IPS-NIHi11 (cell line): Measurements from ENCODE around the gene ZNF765.
"Not testable (repeated sequence)": the region's sequence is repeated elsewhere in the genome, so short reads cannot be mapped to it uniquely, and the experiment has no call there.

ENCODE experiments used
- DNase-seq: peaks from one replicate; pipeline ENCODE4 v3.0.0; 2012; ENCODE audit warnings: mixed read lengths, low spot score

ZNF765 gene

GRCh38 chr19:53422551-53422950 is 27.6 kb downstream of the ZNF765 start:
- DNase-seq: no peak

- DNase-seq: not testable (repeated sequence)
Observed at GRCh38 chr19:53423074-53423473, 28.1 kb downstream of the ZNF765 start.

GRCh38 chr19:53423680-53424079 is 28.7 kb downstream of the ZNF765 start:
- DNase-seq: not testable (repeated sequence)

GRCh38 chr19:53424968-53425597 is 30.1 kb downstream of the ZNF765 start:
- peak; percentile 69 for DNase-seq

- peak; percentile 90 for DNase-seq
Observed at GRCh38 chr19:53431399-53432087, 36.6 kb downstream of the ZNF765 start, which contains the start of gene ZNF761. TSS of gene ZNF761 (plus strand) at chr19:53431984. CDS start at chr19:53447269, 15,285 bp downstream.

GRCh38 chr19:53432088-53432661 is 37.2 kb downstream of the ZNF765 start:
- peak; percentile 29 for DNase-seq

GRCh38 chr19:53443809-53444208 is 48.9 kb downstream of the ZNF765 start:
- DNase-seq: not testable (repeated sequence)

GRCh38 chr19:53447196-53447595 is 52.2 kb downstream of the ZNF765 start:
- DNase-seq: not testable (repeated sequence)

- DNase-seq: no peak
Observed at GRCh38 chr19:53455828-53456227, 60.9 kb downstream of the ZNF765 start.

GRCh38 chr19:53460131-53460721 is 65.3 kb downstream of the ZNF765 start:
- not testable (repeated sequence) for DNase-seq

- no peak for DNase-seq
Observed at GRCh38 chr19:53461866-53462265, 66.9 kb downstream of the ZNF765 start.

GRCh38 chr19:53462861-53463260 is 67.9 kb downstream of the ZNF765 start:
- no peak for DNase-seq

- peak; percentile 82 for DNase-seq
Observed at GRCh38 chr19:53463263-53463662, 68.3 kb downstream of the ZNF765 start.

- peak; percentile 26 for DNase-seq
Observed at GRCh38 chr19:53466726-53467484, 72.0 kb downstream of the ZNF765 start.

- peak; percentile 91 for DNase-seq
Observed at GRCh38 chr19:53467485-53468262, 72.7 kb downstream of the ZNF765 start, which contains the start of gene ZNF813. TSS of gene ZNF813 (plus strand) at chr19:53467733. CDS start at chr19:53483823, 16,090 bp downstream.

- not testable (repeated sequence) for DNase-seq
Observed at GRCh38 chr19:53468628-53469027, 73.7 kb downstream of the ZNF765 start.

- DNase-seq: no peak
Observed at GRCh38 chr19:53471916-53472315, 77.0 kb downstream of the ZNF765 start.

- DNase-seq: not testable (repeated sequence)
Observed at GRCh38 chr19:53474832-53475231, 79.9 kb downstream of the ZNF765 start.

- DNase-seq: not testable (repeated sequence)
Observed at GRCh38 chr19:53475470-53475869, 80.5 kb downstream of the ZNF765 start.
